Choroid plexus epithelial cell (primary cell): ENCODE results near the gene RPL22L1.
A peak's percentile ranks its signal among the peaks of the same experiment; 100 is the strongest.

Source experiments
- DNase-seq: peaks from one replicate; pipeline ENCODE4 v3.0.0-alpha.2; 2010; ENCODE audit warnings: low read depth
- H3K4me3 ChIP-seq: 2 replicates; pipeline ENCODE4 v1.5.1; 2011; ENCODE audit warnings: low read depth, mild to moderate bottlenecking, control low read depth, low read length, moderate library complexity
- TF ChIP-seq, protein P1 (sequence below): conservative IDR thresholded peaks from 2 replicates; pipeline ENCODE4 v1.5.1; 2011; ENCODE audit warnings: low read depth, mild to moderate bottlenecking, control low read depth, inconsistent platforms, low read length, moderate library complexity

Gene RPL22L1

GRCh38 chr3:170844377-170844776, 25.6 kb downstream of the RPL22L1 start:
- H3K4me3 ChIP-seq: no peak overlapping the region
- TF ChIP-seq, protein P1, sequence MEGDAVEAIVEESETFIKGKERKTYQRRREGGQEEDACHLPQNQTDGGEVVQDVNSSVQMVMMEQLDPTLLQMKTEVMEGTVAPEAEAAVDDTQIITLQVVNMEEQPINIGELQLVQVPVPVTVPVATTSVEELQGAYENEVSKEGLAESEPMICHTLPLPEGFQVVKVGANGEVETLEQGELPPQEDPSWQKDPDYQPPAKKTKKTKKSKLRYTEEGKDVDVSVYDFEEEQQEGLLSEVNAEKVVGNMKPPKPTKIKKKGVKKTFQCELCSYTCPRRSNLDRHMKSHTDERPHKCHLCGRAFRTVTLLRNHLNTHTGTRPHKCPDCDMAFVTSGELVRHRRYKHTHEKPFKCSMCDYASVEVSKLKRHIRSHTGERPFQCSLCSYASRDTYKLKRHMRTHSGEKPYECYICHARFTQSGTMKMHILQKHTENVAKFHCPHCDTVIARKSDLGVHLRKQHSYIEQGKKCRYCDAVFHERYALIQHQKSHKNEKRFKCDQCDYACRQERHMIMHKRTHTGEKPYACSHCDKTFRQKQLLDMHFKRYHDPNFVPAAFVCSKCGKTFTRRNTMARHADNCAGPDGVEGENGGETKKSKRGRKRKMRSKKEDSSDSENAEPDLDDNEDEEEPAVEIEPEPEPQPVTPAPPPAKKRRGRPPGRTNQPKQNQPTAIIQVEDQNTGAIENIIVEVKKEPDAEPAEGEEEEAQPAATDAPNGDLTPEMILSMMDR: no peak
- no peak for DNase-seq

GRCh38 chr3:170840291-170840859, 29.6 kb downstream of the RPL22L1 start:
- TF ChIP-seq, protein P1: no peak
- no peak overlapping the region for H3K4me3 ChIP-seq
- DNase-seq: peak; percentile 58

DNA sequence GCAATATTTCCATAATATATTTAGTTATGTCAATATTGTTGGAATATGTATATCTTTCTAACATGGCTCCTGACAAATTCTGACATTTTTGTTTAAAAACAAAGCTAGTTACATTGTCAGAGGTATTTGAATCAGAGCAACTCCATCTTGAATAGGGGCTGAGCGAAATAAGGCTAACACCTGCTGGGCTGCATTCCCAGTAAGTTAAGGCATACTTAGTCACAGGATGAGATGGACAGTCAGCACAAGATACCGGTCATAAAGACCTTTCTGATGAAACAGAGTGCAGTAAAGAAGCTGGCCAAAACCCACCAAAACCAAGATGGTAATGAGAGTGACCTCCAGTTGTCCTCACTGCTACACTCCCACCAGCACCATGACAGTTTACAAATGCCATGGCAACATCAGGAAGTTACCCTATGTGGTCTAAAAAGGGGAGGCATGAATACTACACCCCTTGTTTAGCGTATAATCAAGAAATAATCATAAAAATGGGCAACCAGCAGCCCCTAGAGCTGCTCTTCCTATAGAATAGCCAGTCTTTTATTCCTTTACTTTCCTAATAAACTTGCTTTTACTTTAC, 30.4 kb downstream of the RPL22L1 start:
- DNase-seq: peak; percentile 23
- H3K4me3 ChIP-seq: no peak overlapping the region

GRCh38 chr3:170836491-170836890, 33.5 kb downstream of the RPL22L1 start:
- H3K4me3 ChIP-seq: no peak overlapping the region
- DNase-seq: no peak
- TF ChIP-seq, protein P1: no peak

More for the DNA sequence above, 30.4 kb downstream of the RPL22L1 start:
- TF ChIP-seq, protein P1: no peak

DNA sequence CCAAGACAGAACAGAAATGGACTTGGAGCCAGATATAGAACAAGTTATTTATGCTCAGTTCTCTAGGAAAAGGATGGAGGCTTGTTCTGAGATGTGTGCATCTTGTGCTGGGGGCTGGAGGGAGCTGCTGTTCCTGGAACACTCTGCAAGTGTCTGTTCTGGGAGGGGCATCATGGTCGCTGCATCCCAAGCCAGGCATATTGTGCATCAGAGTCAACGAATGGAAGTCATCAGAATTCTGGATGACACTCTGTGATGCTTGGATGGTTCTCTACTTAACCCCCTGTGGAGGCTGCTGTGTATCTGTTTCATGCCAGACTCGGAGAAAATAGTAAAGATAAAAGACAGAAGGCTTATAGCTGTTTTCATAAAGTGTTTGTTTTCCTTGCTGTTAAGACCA, 34.7 kb downstream of the RPL22L1 start:
- H3K4me3 ChIP-seq: no peak overlapping the region
- DNase-seq: peak; percentile 34
- TF ChIP-seq, protein P1: no peak

DNA sequence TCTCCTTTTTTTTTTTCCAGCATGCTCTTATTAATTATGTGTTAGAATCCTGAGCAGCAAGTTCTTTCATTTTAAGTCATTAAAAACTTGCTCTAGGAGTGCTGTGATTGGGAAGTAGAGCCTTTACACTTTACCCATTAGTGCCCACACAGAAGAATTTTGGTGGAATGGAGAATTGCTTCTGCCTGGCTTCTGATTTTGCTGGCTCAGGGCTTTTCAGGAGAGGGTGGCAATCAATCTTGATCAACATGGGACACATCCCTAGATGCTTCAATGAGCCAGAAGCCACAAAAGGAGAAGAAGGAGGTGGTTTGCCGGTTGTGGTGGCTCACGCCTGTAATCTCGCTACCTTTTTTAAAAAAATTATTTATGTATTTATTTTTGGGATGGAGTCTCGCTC, 39.4 kb downstream of the RPL22L1 start:
- TF ChIP-seq, protein P1: no peak
- DNase-seq: no peak
- H3K4me3 ChIP-seq: no peak overlapping the region
